ENCODE results near the gene ESRRA. TPM values are rescaled to one million over a fixed set of nuclear protein-coding genes. Genes with fewer than 3 reads are reported as not detected.

The ESRRA gene
- total and polyA plus RNA-seq, 2 of the 13 experiments (the other 11 are each of a cell fraction or from before 2014, with no cell fraction given): 18.1 to 36.3 TPM

- no peak for TF ChIP-seq PRDM10 (CRISPR knock-in tag; IDR thresholded peaks at IDR 0.05; ENCODE audit: low read depth)
- no peak for TF ChIP-seq FOSL2 (CRISPR knock-in tag; IDR thresholded peaks at IDR 0.05)
- no peak for TF ChIP-seq ARID2 (CRISPR knock-in tag; IDR thresholded peaks at IDR 0.05; ENCODE audit: borderline replicate concordance)
- TF ChIP-seq ARID5B (CRISPR knock-in tag; IDR thresholded peaks at IDR 0.05): no peak
- TF ChIP-seq ZNF619 (CRISPR knock-in tag; IDR thresholded peaks at IDR 0.05): no peak
- peak; percentile 65; the same call in 1 of the 2 replicates for TF ChIP-seq YEATS4 (CRISPR knock-in tag; IDR thresholded peaks at IDR 0.05; ENCODE audit: borderline replicate concordance)
- TF ChIP-seq FOXC1 (CRISPR knock-in tag; IDR thresholded peaks at IDR 0.05; ENCODE audit: borderline replicate concordance): no peak
- TF ChIP-seq ELF1 (CRISPR knock-in tag; IDR thresholded peaks at IDR 0.05): peak; percentile 44; the same call in 1 of the 2 replicates
- no peak for TF ChIP-seq ZNF597 (CRISPR knock-in tag; IDR thresholded peaks at IDR 0.05)
- TF ChIP-seq ZNF503 (CRISPR knock-in tag; IDR thresholded peaks at IDR 0.05): no peak
- TF ChIP-seq XBP1 (CRISPR knock-in tag; IDR thresholded peaks at IDR 0.05): no peak
- TF ChIP-seq NCOR1 (IDR thresholded peaks at IDR 0.05; ENCODE audit: borderline replicate concordance, low read length): peak; percentile 48; the same call in 1 of the 2 replicates
- peak; percentile 88 for TF ChIP-seq MAX (IDR thresholded peaks at IDR 0.05)
- no peak for TF ChIP-seq ZNF235 (CRISPR knock-in tag; IDR thresholded peaks at IDR 0.05; ENCODE audit: borderline replicate concordance)
- TF ChIP-seq ZNF710 (CRISPR knock-in tag; IDR thresholded peaks at IDR 0.05; ENCODE audit: borderline replicate concordance): no peak
- no peak for TF ChIP-seq NFE2L2 (IDR thresholded peaks at IDR 0.05; ENCODE audit: low read length)
Measured at GRCh38 chr11:64304316-64305072, 830 bp upstream of the ESRRA start (continued).
